ENCODE results near the gene MLIP.
"Not testable (repeated sequence)": the region's sequence is repeated elsewhere in the genome, so short reads cannot be mapped to it uniquely, and the experiment has no call there.

MLIP gene

DNA sequence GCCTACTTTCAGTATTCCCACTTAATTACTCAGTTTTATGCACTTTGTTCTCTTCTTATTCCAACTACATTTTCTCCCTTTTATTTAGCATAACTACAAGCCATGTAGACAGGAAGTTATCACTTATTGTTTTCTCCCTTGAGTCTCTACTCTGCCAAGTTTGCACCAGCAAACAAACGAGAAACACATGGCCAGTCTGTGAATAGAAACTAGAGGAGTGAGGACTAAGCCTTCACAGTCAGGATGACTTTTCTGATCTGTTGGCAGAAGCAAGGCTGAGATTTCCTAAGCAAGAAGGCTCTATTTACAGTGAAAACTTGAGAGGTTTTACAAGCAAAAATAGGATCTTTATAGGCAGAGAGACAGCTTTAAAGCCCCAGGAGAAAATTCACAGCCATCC is 127.2 kb downstream of the MLIP start:
- no peak for DNase-seq

DNA sequence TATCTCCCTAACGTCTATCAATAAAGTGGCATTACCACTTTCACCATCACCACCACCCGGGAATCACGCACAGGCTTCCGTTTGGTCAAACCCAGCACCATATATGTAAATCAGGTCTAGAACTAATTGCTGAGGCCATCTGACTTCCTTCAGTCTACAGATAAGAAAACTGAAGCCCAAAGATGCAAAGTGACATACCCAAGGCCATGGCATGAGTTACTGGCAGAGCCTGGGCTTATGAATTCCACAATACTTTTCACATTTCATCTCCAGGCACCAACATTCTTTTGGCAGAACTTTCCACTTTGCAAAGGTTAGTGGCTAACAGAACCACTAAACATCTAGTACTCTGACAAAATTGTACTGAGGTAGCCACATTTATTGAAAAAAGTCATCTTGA is 132.5 kb downstream of the MLIP start:
- no peak for DNase-seq

DNA sequence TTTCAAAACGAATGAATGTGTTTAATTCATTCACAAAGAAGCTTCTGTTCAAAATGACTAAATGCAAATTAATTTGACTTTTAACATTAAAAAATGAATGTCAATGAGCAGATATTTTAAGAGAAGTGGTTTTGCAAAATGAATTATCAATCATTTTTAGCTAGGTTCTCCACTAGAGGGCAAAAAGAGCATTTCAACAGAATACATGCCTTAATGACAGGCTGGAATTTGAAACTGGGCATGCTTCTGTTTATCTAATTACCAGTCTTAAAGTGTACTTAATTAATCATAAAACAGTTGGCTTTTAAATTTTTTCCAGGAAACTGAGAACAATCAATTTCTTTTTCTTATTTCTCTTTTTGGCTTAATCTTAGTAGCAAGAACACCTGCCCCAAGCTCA is 133.2 kb downstream of the MLIP start:
- DNase-seq = no peak

DNA sequence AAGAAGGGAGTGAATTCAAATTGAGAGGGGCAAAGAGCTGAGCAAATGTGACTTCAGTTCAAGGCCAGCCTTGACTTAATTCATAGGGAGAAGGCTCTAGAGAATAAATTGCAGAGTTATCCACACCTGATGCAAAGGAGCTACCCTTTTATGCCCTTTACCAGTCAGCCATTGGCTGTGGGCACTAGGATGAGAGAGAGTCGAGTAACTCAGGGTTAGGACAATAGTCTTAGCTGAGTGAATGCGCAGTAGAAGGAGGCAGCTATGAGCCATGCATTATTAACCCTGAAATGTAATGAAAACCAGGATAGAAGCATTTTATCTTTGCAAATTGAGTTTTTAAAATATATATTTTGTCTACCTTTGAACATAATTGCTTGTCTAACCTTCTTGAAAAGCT is 134.0 kb downstream of the MLIP start:
- no peak for DNase-seq

DNA sequence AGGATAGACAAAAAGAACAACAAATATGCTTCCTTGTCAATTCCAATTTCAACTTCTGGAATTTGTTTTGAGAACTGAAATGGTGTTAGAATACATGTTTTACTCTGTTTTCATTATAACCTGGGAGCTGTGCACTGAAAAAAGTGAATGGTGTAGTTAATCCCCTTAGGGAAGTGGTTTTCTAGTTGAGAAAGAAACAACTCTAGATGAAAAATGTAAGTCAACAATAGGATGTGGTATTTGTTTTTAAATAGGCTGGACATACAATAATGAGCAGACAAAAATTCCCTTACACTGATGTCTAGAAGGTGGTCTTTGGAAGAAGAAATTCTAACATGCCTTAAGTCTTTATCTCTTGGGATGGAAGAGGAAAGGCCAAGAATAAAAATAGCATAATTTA is 137.1 kb downstream of the MLIP start:
- no peak for DNase-seq

DNA sequence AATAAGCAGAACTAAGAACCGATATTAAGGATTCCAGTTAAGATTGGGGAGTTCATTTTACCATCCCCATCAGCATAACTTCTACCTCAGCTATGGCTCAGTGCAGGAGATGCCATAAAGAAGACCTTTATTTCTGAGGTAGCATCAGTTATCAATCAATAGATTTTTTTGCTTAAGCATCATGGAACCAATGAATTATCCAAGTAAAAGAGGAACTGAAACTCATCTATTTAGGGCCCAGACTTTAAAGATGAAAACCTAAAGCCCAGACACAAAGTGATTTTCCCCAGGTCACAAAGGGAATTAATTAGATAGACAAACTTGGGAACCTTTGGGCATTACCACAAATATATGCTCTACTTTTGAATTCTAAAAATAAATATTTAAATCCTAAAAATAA is 137.8 kb downstream of the MLIP start:
- DNase-seq = no peak

DNA sequence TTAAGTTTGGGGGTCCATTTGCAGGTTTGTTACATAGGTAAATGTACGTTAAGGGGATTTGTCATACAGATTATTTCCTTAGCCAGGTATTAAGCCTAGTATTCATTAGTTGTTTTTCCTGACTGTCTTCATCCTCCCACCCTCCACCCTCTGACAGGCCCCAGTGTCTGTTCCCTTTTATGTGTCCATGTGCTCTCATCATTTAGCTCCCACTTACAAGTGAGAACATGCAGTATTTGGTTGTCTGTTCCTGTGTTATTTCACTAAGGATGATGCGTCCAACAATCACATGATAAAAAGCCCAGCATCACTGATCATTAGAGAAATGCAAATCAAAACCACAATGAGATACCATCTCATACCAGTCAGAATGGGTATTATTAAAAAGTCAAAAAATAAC is 138.6 kb downstream of the MLIP start:
- DNase-seq = not testable (repeated sequence)

DNA sequence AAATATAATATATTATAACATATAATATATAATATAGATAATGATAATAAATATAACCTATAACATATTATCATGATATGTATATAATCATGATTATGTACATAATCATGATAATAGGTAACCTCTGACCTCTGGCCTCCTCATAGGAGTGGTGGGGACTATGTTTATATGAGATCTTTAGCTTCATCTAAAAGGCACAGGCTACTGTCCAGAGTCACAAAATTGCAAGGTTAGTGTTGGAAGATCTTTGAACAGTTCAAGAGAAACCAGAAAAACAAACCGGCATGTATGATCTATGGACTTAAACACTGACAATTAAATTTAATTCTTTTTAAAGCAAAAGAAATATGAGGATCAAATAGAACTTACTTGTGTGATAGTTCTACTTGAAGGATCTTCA is 141.3 kb downstream of the MLIP start:
- DNase-seq = no peak

DNA sequence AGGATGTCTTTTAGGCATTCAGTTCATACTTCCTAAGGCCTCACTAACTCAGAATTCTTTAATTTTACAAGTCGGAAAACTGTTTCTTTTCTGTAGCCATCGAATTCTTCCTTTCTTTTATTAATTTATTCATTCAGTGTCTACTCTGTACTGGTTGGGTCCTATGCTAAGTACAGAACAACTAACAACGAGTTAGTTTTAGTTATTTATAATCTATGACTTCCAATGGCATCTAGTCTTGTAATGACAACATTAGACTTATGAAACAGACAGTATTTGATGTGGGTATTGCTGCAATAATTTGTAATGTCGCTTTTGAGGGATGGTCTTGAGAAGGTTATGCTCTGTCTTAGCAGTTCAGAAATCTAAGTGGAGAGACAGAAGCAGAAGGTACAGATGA is 141.7 kb downstream of the MLIP start:
- no peak for DNase-seq

DNA sequence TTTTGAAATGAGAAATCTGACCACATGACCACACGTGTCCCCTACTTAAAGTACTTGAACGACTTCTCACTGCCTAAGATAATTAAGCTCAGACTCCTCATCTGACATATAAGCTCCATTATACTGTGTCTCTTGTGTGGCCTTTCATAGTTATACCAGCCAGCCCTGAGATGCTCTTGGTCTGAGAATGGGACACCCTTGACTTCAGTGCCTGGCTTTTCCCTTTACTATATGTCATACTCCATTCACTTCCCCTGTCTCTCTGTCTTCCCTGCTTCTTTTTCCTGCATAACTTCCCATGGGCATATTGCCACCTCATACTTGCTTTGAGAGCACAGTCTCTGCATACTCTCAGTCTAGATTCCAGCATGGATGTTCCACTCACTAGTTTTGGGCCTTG is 143.6 kb downstream of the MLIP start:
- DNase-seq = no peak

DNA sequence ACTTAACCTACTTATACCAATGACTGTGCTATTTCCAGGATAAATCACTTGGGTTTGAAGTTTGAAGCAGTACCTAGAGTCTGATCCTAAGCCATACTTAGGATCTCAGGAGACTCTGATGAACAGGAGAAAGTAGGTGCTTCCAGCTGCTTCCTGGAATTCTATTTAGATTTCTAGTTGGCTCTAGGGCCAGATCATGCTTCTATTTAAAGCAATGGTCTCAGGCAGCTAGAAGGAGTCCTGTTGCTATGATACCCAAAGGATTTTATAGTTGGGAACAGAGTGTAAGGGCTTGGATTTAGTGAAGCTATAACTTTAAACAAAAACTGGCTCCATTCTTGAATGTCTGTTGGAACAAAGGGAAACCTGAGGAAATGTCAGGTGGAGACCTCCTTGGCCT is 144.6 kb downstream of the MLIP start:
- DNase-seq = no peak

DNA sequence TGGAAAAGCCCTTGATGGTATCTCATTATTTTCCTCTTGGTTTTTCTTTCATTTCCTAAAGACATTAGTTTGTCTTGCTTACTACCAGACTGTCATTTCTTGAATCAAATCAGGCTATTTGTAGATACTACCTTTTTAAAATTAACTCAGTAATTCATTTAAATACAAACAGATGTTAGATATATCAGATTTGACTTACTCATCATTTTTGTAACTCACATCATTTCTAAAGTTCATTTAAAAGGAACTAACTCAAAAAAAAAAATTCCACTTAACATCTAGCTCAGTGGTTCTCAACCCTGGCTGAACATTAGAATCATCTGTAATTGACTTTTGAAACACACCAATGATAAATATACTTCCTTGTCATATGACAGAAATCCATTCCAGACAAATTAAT is 148.8 kb downstream of the MLIP start:
- DNase-seq = no peak

DNA sequence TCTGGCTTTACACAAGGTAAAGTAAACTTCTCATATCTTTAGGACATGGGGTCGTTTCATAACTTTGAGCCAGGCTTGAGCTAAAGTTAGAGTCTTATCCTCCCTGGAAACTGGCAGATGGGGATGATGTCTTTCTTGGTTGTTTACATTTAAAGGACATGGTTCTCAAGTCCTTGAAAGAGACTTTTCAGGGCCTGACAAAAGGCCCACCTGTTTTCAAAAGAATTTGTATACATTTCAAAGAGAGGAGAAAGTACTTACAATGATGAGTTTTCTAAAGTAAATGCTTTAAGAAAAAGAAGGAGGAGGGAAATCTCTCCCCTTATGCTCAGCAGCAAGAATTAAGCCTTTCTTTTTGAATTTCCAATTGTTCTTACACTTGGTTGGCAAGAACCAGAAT is 151.3 kb downstream of the MLIP start:
- no peak for DNase-seq

DNA sequence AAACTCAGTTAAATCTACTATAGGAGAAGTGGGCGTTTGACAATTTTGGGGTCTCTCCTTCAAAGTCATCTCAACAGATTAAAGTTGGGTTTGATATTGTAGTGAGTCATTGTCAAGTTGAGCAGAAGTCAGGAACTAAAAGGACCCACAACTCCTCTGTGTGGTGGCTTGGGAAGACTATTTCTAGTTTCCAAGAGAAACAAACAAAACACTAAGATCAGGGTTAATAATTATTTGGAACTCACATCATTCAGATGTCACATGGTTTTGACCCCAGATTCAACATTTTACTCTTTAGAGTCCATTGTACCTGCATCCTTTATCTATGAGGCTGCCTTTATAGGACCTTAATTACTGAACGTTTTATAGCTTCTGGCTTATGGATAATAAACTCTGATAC is 151.7 kb downstream of the MLIP start:
- no peak for DNase-seq

DNA sequence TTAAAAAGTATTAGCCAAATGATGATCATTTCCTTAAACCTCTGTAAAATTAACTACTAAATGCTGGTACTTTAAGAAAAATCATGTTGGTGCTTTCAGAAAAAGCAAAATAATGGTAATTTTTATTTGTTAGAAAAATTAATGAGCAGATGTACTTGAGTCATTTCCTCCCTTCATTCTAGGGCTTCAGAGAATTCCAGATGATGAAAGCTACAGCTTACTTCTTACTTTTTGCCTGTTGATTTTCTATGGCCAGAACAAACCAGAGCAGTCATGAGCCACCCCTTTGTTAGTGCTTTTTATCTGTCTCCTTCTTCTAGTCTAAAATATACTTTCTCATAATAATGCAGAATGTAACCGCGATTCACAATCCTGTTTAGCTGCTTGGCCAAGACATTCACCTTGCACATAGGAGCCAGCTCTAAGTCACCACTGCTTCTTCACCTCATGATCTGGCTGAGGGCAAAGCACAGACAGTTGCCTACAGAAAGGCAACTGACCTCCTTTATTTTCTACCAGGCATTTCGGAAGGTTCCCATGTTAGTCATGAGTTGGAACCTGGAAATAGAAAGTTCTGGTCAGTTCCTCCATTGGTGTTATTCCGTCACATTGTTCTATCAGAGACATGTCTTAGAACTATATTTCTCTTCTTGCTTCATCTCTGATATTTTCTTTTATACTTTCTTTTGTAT is 153.5 kb downstream of the MLIP start:
- no peak for DNase-seq

DNA sequence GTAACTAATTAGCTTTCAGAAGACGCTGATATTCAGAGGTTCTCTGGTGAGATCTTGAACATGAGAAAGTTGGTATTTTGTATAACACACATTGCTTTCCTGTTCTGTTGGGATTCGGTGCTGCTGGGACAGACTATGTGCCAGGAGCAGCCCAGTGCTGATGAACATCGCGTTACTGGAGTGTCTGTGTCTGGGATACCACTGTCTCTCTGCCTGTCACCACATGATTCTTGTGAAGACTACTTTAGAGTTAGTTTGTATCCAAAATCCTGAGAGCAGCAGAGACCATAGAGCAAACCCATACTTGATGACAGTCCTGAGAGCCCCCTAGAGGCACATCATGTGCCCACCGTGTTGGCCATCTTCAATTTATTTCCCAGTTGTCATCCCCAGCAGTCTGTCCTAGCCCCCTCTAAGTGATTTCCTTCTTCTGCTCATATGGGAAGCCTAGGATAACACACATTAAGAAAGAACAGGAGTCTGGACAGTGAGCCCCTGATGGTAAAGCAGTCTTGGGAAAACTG is 155.2 kb downstream of the MLIP start:
- DNase-seq = no peak

DNA sequence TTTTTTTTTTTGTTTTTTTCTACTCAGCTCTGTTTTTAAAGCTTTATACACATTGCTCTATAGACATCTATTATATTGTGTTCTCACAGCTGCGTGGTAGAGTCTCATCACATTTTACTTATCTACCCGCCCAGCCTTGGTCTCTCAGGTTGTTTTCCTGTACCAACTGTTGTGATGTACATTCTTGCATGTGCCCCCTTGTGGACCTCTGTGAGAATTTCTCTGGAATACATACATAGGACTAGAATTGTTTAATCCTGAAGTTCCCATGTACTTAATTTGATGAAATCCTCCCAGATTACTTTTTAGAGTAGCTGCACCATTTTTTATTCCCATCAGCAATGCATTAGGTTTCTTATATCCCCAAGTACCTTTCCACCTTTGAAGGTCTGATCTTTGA is 156.6 kb downstream of the MLIP start:
- DNase-seq = peak; percentile 14

DNA sequence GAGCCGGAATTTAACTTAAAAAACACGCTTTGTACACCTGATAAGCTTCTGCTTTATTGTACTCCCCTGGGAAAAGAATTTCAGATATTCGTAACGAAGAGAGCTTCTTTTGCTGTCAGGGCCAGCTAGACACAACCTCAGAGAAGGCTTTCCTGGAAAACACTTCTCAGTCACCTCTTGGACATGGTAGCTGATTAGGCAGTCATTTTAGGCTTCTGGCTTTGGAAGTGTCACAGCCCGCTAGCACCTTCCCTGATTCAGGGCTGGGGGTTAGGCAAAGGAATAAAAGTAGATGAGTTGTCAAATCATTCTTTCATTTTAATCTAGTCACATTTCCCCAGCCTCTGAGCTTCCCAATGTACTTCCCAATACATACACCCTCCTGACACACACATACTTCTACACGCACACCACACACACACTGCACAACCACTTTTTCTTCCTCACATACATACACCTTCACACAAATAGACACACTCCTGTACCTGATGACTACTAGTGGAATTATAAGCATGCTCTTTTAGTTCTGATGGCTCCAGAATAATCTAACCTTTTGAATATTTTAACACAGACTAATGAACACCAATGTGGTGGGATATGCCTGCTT is 162.1 kb downstream of the MLIP start:
- DNase-seq = no peak

DNA sequence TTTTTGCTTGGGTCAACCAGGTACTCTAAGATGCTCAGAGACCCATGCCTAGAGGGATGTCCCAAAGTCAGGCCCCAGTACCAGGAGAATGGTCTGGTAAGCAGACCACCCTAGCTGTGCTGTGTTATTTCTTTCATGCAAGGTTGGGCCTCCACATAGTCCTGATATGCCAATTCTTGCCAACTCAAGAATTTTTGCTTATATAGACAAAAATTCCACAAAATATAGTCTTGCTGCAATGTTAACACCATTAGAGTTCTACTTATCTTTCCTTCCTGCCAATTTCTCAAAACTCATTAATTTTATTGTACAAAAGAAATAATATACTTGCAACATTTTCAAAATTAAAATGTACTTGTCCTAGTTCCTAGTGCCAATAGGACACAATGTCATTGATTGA is 163.1 kb downstream of the MLIP start:
- DNase-seq = no peak

DNA sequence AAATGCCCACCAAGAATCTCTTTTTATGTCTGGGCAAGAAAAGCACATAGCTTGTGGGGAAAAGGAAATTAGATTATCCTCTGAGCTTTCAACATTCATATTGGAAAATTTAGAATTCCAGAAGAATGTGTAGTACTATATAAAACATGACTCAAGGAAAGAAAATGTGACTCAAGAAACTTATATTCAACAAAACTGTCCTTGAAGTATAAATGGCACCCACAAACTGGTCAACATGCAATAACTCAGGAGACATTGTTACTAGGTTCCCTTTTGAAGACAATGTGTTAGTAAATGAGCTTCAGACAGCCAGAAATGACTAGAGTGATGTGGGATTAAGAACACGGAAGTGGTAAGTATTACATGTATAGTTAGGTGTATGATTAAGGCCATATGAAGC is 170.9 kb downstream of the MLIP start:
- DNase-seq = no peak

DNA sequence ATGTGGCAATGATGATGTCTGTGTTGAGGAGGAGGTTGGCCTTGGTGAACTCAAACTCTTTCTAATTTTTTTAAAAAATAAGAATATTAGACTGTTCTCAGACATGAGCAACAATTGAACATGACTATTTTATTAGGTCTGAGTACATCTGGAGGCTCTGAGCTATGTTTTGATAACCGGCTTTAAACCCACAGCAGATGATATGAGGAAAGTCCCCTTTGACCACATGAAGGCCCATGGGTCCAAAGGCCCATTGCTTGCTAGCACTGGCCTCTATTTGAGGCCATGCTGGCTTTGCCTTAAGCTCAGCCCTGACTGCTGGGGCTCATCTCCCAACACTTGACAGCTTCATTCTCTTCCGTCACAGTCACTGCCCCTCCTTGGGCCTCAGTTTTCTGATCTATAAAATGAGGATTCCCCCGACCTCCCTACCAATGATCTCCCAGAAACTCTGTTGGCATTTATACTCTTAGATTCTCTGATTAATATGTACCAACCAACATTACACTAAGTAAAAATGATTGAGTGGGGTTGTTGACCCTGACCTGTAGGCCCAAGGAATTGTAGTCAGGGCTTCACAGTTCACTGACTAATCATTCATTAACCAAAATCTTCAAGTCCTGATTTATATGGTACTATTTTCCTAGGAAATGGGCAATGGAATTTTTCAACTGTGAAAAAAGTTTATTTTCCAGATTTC is 173.1 kb downstream of the MLIP start:
- DNase-seq = no peak

DNA sequence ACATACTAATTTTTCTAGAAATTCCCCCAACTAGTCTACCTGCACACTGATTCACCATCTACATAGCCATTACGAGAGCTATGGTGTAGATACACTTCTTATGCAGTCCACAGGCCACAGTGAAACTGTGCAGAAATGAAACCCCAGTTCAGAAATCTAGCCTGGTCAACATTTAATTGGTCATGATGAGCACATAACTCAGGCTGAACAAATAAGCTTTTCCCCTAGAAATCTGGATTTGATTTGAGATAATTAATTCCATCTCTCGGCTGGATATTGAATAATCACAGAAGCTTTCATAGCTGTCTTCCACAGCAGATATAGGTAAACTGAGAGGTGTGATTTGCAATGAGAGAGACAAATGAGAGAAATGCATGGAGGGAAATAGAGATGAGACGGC is 174.4 kb downstream of the MLIP start:
- DNase-seq = no peak

DNA sequence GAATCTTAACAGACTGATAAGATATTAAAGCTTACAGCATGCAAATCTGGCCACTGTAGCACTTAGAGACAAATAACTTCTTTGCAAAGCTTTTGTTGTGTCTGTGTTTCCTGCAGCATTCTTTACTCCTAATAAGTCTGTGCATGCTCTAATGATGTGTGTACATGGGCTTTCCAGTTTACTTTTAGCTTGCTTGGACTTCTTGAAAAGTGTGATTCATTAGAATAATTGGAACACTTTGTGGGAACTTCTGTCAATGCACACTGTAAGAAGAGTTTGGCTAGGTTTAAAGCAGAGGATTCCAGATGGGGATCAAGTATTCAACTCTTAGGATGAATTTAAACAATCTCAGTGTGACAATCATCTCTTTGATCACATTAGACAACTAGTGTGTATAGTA is 174.9 kb downstream of the MLIP start:
- no peak for DNase-seq

DNA sequence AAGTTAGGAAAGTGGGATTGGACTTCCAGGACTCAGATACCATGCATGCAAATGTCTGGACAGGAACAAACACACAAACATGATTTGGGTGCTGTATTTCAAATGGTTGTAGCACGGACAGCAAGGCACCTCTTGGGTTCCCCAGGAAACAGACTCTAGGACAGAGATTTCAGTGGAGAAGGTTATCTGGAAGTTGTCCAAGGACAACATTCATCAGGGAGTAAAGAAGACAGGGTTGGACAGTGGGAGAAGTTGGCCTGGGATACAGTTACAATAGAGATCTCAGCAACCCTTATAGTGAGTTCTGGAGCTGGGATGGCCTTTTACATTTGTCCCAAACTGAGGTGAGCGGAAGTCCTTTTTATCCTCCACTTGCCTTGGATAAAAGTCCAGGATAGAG is 177.2 kb downstream of the MLIP start:
- DNase-seq = no peak

Data from NCI-H748 treated with DMSO at 0.1 percent for 48 hours (cell line).